ENCODE data around the gene MYL7. TPM values are rescaled to one million over a fixed set of nuclear protein-coding genes. Genes with fewer than 3 reads are reported as not detected.
A peak's percentile ranks its signal among the peaks of the same experiment; 100 is the strongest.

MYL7 gene
- polyA plus RNA-seq (2012; rRNA removed), result 0.47 TPM in 1 of 2 replicates, not detected in the other
- polyA plus RNA-seq (2012; cell fraction: cytosol; rRNA removed), result 0.08 and 0.22 TPM in 2 replicates
- polyA plus RNA-seq (2012; cell fraction: nucleus; rRNA removed), result 0.61 and 1.9 TPM in 2 replicates

- H2AFZ ChIP-seq (ENCODE audit: low read depth), result no peak within 1 kb of the TSS
Measured at GRCh38 chr7:44141221-44141850, at the start of gene MYL7. MYL7 (minus strand) TSS chr7:44141332; CDS start chr7:44141305, 27 bp downstream.

More at GRCh38 chr7:44141221-44141850, at the start of gene MYL7:
- DNase-seq, result peak; percentile 33
- no peaks in the 10 kb centered on the region for H3K9me2 ChIP-seq
- H3K4me2 ChIP-seq, result no peak within 1 kb of the TSS
- H3K79me2 ChIP-seq (ENCODE audit: insufficient read depth), result no peaks in the 10 kb centered on the region
- ChIA-PET CTCF (interaction anchor here (2.0 kb wide), 1 partner anchor 10 kb away, joined by 11 read pairs; no protein-coding TSS in a partner anchor), POLR2A (interaction anchor here (0.7 to 1.3 kb wide), 2 partner anchors 18 to 77 kb away, joined by 5 to 7 read pairs; partner anchors contain the start of gene POLD2)
- peaks cover 0 to 19% of the 10 kb centered on the region in 2 experiments; a peak in 1 of 4 replicates for H3K4me1 ChIP-seq (ENCODE audit: control insufficient read depth in 1 of 2, insufficient read depth in 2 of 2, low read depth in 1 of 2, low read length in 1 of 2)
- no peaks in the 10 kb centered on the region for H3K27me3 ChIP-seq (ENCODE audit: insufficient read depth)
- no peak within 1 kb of the TSS for H3K27ac ChIP-seq (ENCODE audit: low read depth in 2 of 2, low read length in 1 of 2)
- 80% methylated on average over 6 of the region's 6 CpGs for WGBS (ENCODE audit: low lambda C conversion rate)
- no peaks in the 10 kb centered on the region for H4K20me1 ChIP-seq (ENCODE audit: insufficient read depth)
- H3K36me3 ChIP-seq (replicated peaks in 1 of 2; ENCODE audit: control insufficient read depth in 1 of 2, insufficient read depth in 2 of 2, low read length in 1 of 2), result no peaks in the 10 kb centered on the region
- peaks cover 8% of the 10 kb centered on the region for H3F3A ChIP-seq (replicated peaks; ENCODE audit: insufficient read depth)
- H3K9ac ChIP-seq, result no peak within 1 kb of the TSS
- H3K4me3 ChIP-seq (ENCODE audit: low read depth in 2 of 2, low read length in 1 of 2), result no peak within 1 kb of the TSS
- TF ChIP-seq RXRA (IDR thresholded peaks at IDR 0.05; ENCODE audit: borderline replicate concordance, low read depth) (no peak), USF2 (IDR thresholded peaks at IDR 0.05; ENCODE audit: borderline replicate concordance, low read depth, low read length) (no peak), MAX (IDR thresholded peaks at IDR 0.05; ENCODE audit: low read depth) (no peak), IRF3 (IDR thresholded peaks at IDR 0.05; ENCODE audit: low read depth, low read length) (no peak), ELF1 (IDR thresholded peaks at IDR 0.05) (no peak), GABPA (IDR thresholded peaks at IDR 0.05; ENCODE audit: low read depth) (no peak), POLR2AphosphoS5 (IDR thresholded peaks at IDR 0.05; ENCODE audit: low read depth, low read length) (no peak), MEF2A (IDR thresholded peaks at IDR 0.05; ENCODE audit: borderline replicate concordance, low read depth) (no peak), USF1 (IDR thresholded peaks at IDR 0.05; ENCODE audit: borderline replicate concordance, low read depth) (no peak), GATA2 (CRISPR knock-in tag; IDR thresholded peaks at IDR 0.05) (no peak)
- no peaks in the 10 kb centered on the region for H3K9me3 ChIP-seq
